Epithelial cell of alveolus of lung (primary cell): ENCODE results near the gene BTBD2. TPM values are rescaled to one million over a fixed set of nuclear protein-coding genes. Genes with fewer than 3 reads are reported as not detected.

Source experiments
- total RNA-seq: library from RNA; depleted of rRNA; stranded (reverse); fragments of >200 nt; gene quantifications from 2 replicates; pipeline ENCODE4 v1.2.1, GENCODE V29; 2015

The BTBD2 gene
- 77.4 and 137 TPM in 2 replicates for total RNA-seq

DNA sequence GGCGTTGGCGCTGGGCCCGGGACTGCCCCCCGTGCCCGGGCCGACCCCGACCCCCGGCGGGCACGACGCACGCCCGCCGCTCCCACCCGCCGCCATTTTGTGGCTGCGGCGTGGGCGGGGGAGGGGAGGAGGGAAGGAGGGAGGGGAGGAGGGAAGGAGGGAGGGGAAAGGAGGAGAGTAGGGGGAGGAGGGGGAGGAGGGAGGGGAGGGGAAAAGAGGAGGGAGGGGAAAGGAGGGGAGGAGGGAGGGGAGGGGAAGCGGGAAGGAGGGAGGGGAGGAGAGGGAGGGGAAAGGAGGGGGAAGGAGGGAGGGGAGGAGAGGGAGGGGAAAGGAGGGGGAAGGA, at the start of gene BTBD2:
Gene BTBD2, minus strand, starts transcription at position 107 of the 343 bp plus-strand sequence. Its CDS starts 11 bp downstream, at position 96.

DNA sequence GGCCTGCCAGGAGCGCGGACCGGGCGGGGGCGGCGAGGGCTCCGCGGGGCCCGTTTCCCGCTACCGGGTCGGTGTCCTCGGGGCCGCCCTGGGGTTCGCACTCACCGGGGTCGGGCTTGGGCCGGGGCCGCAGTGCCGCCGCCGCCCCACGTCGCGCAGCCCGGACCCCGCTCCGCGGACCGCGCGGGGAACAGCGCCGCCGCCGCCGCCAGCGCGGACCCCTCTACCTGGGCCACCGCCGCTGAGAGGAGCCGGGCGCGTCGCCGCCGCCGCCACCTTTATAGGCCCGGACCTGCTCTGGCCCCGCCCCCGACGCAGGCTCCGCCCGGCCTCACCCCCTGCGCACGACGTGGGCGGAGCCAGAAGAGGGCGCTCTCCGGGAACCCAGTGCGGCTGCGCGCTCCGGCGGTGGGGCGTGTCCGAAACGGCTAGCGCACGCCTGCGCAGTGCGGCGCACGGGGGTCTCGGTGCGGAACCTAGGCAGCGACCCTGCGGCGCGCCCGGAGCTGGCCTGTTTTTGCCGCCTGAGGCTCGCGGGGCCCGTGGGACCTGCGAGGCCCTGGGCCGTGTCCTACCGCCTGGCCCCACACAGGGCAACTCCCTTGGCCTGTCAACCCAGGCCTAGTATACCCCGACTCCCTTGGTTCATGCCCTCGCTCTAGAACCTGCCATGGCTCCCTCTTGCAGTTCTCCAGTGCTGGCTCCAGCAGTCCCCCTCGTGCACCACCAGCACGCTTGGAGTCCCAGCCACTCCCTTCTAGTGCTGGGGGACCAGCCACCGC, 35.7 kb upstream of the BTBD2 start, which contains the start of gene MKNK2:
Gene MKNK2, minus strand, starts transcription at position 254 of the 782 bp plus-strand sequence. CDS start 393 bp downstream, outside the sequence.

DNA sequence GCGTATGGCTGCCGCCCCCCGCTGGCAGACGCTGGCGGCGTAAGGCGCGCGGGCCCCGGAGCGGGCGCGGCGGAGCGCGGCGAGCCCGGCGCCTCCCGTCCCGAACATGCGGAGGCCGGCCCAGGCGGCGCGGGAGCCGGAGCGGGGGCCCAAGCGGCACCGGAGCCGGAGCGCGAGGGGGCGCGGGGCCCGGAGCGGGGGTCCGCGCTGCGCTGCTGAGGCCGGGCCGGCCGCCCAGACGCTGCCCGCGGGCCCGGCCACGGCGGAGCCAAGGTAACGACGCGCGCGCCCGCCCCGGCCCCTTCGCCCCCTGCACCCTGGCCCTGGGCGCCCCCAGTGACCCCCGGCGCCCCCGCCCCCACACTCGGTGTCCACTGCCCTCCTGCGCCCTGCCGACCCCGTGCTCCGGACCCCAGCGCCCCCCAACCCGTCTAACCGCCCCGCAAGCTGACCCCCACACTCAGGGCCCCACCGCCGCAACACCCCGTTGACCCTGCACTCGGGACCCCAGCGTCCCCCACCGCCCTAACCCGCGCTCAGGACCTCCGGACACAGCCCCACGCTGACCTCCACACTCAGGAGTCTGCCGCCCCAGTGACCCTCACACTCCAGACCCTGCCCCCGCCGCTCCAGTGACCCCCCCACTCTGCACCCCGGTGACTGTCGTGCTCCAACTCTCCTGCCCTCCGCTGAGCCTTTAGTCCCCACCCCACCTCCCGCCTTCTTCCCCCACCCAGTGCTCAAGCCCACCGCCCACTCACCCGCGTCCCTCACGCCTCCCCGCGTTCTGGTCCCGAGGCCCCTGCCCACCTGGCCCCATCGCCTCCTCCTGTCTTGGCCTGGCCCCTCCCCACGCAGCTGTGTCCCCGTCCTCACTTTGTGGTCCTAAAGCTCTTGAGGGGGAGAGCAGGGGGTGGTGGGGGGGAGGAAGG, 74.1 kb downstream of the BTBD2 start, which contains the start of gene CSNK1G2:
Gene CSNK1G2, plus strand, starts transcription at position 27 of the 932 bp plus-strand sequence. CDS start 28,601 bp downstream, outside the sequence.

Other genes with a start within 250 kb of the BTBD2 start
- 0.52 and 6.9 TPM in 2 replicates for gene ATP8B3, start 203.4 kb downstream of the BTBD2 start, total RNA-seq
- 14.1 and 17.1 TPM in 2 replicates for gene REXO1, start 167.2 kb downstream of the BTBD2 start, total RNA-seq
- 8.9 and 15.3 TPM in 2 replicates for gene KLF16, start 152.1 kb downstream of the BTBD2 start, total RNA-seq
- 107 and 116 TPM in 2 replicates for gene ABHD17A, start 130.2 kb downstream of the BTBD2 start, total RNA-seq
- gene ADAT3, start 110.3 kb downstream of the BTBD2 start, total RNA-seq = 3.7 and 11.7 TPM in 2 replicates
- gene SCAMP4, start 110.3 kb downstream of the BTBD2 start, total RNA-seq = 95.2 and 139 TPM in 2 replicates
- 61.2 and 77.4 TPM in 2 replicates for gene CSNK1G2, start 74.5 kb downstream of the BTBD2 start, total RNA-seq
- gene MKNK2, start 35.5 kb upstream of the BTBD2 start, total RNA-seq = 68.7 and 80.6 TPM in 2 replicates
- 27.5 and 36.5 TPM in 2 replicates for gene MOB3A, start 80.6 kb upstream of the BTBD2 start, total RNA-seq
- 0.13 and 2.9 TPM in 2 replicates for gene IZUMO4, start 81.2 kb upstream of the BTBD2 start, total RNA-seq
- 77.9 and 99.9 TPM in 2 replicates for gene AP3D1, start 135.9 kb upstream of the BTBD2 start, total RNA-seq
- gene DOT1L, start 148.2 kb upstream of the BTBD2 start, total RNA-seq = 8.0 and 24.8 TPM in 2 replicates
- gene PLEKHJ1, start 220.6 kb upstream of the BTBD2 start, total RNA-seq = 49.7 and 72.8 TPM in 2 replicates
- 42.5 and 47.8 TPM in 2 replicates for gene SF3A2, start 221.1 kb upstream of the BTBD2 start, total RNA-seq
- gene AMH, start 233.6 kb upstream of the BTBD2 start, total RNA-seq = under 0.01 and 2.3 TPM in 2 replicates
- 3.2 TPM in 1 of 2 replicates, not detected in the other for gene JSRP1, start 240.7 kb upstream of the BTBD2 start, total RNA-seq